Endodermal cell (in vitro differentiated cells): Measurements from ENCODE around the gene SH2D3C. TPM values are rescaled to one million over a fixed set of nuclear protein-coding genes. Genes with fewer than 3 reads are reported as not detected.

Experiments used
- DNase-seq: peaks from one replicate; pipeline ENCODE4 v3.0.0-alpha.2; 2017
- H3K27ac ChIP-seq: 2 replicates; pipeline ENCODE4 v1.5.1; 2013; ENCODE audit warnings: mild to moderate bottlenecking, low read depth, low read length, moderate library complexity
- H3K27me3 ChIP-seq: 2 replicates; pipeline ENCODE4 v1.6.1; 2013; ENCODE audit warnings: mild to moderate bottlenecking, low read length, moderate library complexity; ENCODE audit not compliant: insufficient read depth, control insufficient read depth, poor library complexity, severe bottlenecking
- H3K36me3 ChIP-seq: 2 replicates; pipeline ENCODE4 v1.7.0; 2013; ENCODE audit warnings: mild to moderate bottlenecking, low read length, moderate library complexity; ENCODE audit not compliant: control insufficient read depth, insufficient read depth
- H3K4me1 ChIP-seq: one replicate; pipeline ENCODE4 v1.7.0; 2013; ENCODE audit warnings: low read length; ENCODE audit not compliant: control insufficient read depth, insufficient read depth
- H3K4me3 ChIP-seq: 2 replicates; pipeline ENCODE4 v1.5.1; 2013; ENCODE audit warnings: mild to moderate bottlenecking, low read length, moderate library complexity
- H3K9ac ChIP-seq: 2 replicates; pipeline ENCODE4 v1.6.1; 2013; ENCODE audit warnings: mild to moderate bottlenecking, low read length, moderate library complexity; ENCODE audit not compliant: poor library complexity, severe bottlenecking; ENCODE audit errors: extremely low read depth
- H3K9me3 ChIP-seq: 2 replicates; pipeline ENCODE4 v1.6.1; 2013; ENCODE audit warnings: mild to moderate bottlenecking, low read length, moderate library complexity; ENCODE audit not compliant: control insufficient read depth
- H3K27ac Mint-ChIP-seq: 2 replicates; pipeline ENCODE4 v1.8.0; 2020; ENCODE audit warnings: mixed read lengths
- H3K27me3 Mint-ChIP-seq: 2 replicates; pipeline ENCODE4 v1.8.0; 2021; ENCODE audit warnings: mild to moderate bottlenecking, mixed read lengths; ENCODE audit not compliant: insufficient read depth
- H3K36me3 Mint-ChIP-seq: 2 replicates; pipeline ENCODE4 v1.8.0; 2020; ENCODE audit warnings: low read depth, mixed read lengths
- H3K4me1 Mint-ChIP-seq: 2 replicates; pipeline ENCODE4 v1.8.0; 2020; ENCODE audit warnings: mixed read lengths
- H3K4me3 Mint-ChIP-seq: 2 replicates; pipeline ENCODE4 v1.8.0; 2020; ENCODE audit warnings: mild to moderate bottlenecking, moderate library complexity, mixed read lengths
- H3K9me3 Mint-ChIP-seq: 2 replicates; pipeline ENCODE4 v1.8.0; 2020; ENCODE audit warnings: mild to moderate bottlenecking, mixed read lengths
- CTCF ChIP-seq: fragments of 200-600 bp; sonication (generic); conservative IDR thresholded peaks from 2 replicates; pipeline ENCODE4 v1.5.0; 2021; ENCODE audit warnings: antibody characterized with exemption, mild to moderate bottlenecking
- WGBS, 2 experiments: methylation state at CpG; one replicate each; pipeline versions ENCODE4 v1.1.5 to v1.1.7; 2013; ENCODE audit warnings: missing lambda C conversion rate in 2 of 2, mixed read lengths in 1 of 2; ENCODE audit not compliant: insufficient coverage in 1 of 2, insufficient read length in 1 of 2; 5-methylcytosine and 5-hydroxymethylcytosine counted together
- total RNA-seq, 2 donors: library from RNA; stranded (reverse); fragmentation: NEBNext Ultra II Directional in 1 of 2; extraction: Animal tissue kit (Norgen Biotek cat#: 25700) in 1 of 2; gene quantifications; 2 replicates in 1 of 2; 3 replicates in 1 of 2; pipeline ENCODE4 v1.2.1, GENCODE V29; 2021

The SH2D3C gene
- total RNA-seq, 2 donors from 2014 or later: 0.77 to 1.4 TPM

DNA sequence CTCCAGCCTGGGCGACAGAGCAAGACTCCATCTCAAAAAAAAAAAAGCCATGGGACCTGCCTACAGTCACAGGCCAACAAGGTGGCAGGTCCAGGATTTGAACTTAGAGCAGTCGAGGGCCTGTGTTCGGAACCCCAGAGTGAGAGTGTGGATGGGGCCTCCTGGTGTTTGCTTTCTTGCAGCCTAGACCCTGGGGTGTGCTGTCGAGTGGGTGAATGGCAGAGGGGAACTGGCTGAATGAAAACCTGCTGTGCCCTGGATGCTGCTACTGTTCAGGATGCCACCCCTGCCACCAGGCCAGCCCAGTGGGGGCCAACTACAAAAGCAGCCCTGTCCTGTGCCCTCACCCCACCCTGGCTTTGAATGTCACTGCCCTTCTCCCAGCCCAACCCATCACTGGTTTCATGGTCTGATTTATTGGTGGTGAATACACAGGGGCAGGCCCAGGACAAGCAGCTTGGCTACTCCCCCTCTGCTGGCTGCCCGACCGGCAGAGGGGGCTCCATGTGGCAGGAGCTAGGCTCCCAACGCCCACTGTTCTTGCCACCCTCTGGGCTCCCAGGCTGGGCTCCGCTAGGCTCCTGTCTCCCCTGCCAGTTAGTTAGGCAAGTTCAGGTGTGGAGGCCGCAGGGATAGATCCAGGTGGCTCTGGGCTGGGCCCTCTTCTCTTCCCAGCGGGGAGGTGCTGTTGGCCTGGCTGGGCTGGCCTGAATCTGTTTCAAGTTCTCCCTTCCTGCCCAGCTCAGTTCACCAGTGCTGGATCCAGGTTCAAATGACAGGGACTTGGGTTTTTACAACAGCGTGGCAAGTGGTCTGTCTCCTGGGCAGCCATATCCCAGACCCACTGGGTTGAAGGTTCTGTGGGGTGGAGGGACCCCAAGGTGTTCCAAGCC is 36.4 kb upstream of the SH2D3C start:
- 94 to 97% methylated on average over 5 to 11 of the region's 11 CpGs for WGBS, 2 experiments
- Mint-ChIP-seq H3K4me3 (no peak overlapping the region), H3K9me3 (no peaks in the 10 kb centered on the region), H3K27ac (peak overlapping the region; percentile 61), H3K27me3 (no peaks in the 10 kb centered on the region), H3K4me1 (no peaks in the 10 kb centered on the region), H3K36me3 (peaks cover 28% of the 10 kb centered on the region)
- no peak overlapping the region for H3K4me3 ChIP-seq
- H3K27ac ChIP-seq: no peak overlapping the region
- TF ChIP-seq CTCF: no peak
- no peak overlapping the region for H3K9ac ChIP-seq
- peak; percentile 46 for DNase-seq
- H3K9me3 ChIP-seq: no peaks in the 10 kb centered on the region
- no peaks in the 10 kb centered on the region for H3K27me3 ChIP-seq
- peaks cover 26% of the 10 kb centered on the region for H3K36me3 ChIP-seq
- peaks cover 3% of the 10 kb centered on the region for H3K4me1 ChIP-seq

- WGBS, 2 experiments: 92 to 93% methylated on average over 3 to 9 of the region's 9 CpGs
- DNase-seq: no peak
- TF ChIP-seq CTCF: no peak
Measured at GRCh38 chr9:127813686-127814226, 35.3 kb upstream of the SH2D3C start.

GRCh38 chr9:127812936-127813675 is 34.6 kb upstream of the SH2D3C start:
- Histone ChIP-seq H3K4me3 (no peak overlapping the region), H3K9ac (no peak overlapping the region), H3K4me1 (peaks cover 8% of the 10 kb centered on the region), H3K27me3 (no peaks in the 10 kb centered on the region), H3K9me3 (no peaks in the 10 kb centered on the region), H3K27ac (no peak overlapping the region), H3K36me3 (peaks cover 30% of the 10 kb centered on the region)
- Mint-ChIP-seq H3K9me3 (no peaks in the 10 kb centered on the region), H3K36me3 (peaks cover 26% of the 10 kb centered on the region), H3K4me1 (peaks cover 6% of the 10 kb centered on the region), H3K27me3 (no peaks in the 10 kb centered on the region), H3K27ac (no peak overlapping the region), H3K4me3 (no peak overlapping the region)
- TF ChIP-seq CTCF: no peak
- WGBS, 2 experiments: 94 to 98% methylated on average over 12 to 19 of the region's 19 CpGs
- no peak for DNase-seq

More at GRCh38 chr9:127813686-127814226, 35.3 kb upstream of the SH2D3C start:
- peaks cover 6% of the 10 kb centered on the region for H3K4me1 Mint-ChIP-seq
- H3K27ac Mint-ChIP-seq: no peak overlapping the region
- Histone ChIP-seq H3K4me1 (peaks cover 8% of the 10 kb centered on the region), H3K36me3 (peaks cover 26% of the 10 kb centered on the region), H3K27me3 (no peaks in the 10 kb centered on the region), H3K9me3 (no peaks in the 10 kb centered on the region), H3K27ac (no peak overlapping the region), H3K9ac (no peak overlapping the region), H3K4me3 (no peak overlapping the region)
- H3K9me3 Mint-ChIP-seq: no peaks in the 10 kb centered on the region
- no peaks in the 10 kb centered on the region for H3K27me3 Mint-ChIP-seq
- peaks cover 31% of the 10 kb centered on the region for H3K36me3 Mint-ChIP-seq
- H3K4me3 Mint-ChIP-seq: no peak overlapping the region
